Measurements from ENCODE around the gene TMOD1. TPM values are rescaled to one million over a fixed set of nuclear protein-coding genes. Genes with fewer than 3 reads are reported as not detected.

The TMOD1 gene
- total and polyA plus RNA-seq, 2 of the 8 experiments (the other 6 are each of a cell fraction or from before 2014, with no cell fraction given) = 0.17 to 0.88 TPM

GRCh38 chr9:97459326-97459725, 42.1 kb upstream of the TMOD1 start (continued):
- TF ChIP-seq, protein P1, sequence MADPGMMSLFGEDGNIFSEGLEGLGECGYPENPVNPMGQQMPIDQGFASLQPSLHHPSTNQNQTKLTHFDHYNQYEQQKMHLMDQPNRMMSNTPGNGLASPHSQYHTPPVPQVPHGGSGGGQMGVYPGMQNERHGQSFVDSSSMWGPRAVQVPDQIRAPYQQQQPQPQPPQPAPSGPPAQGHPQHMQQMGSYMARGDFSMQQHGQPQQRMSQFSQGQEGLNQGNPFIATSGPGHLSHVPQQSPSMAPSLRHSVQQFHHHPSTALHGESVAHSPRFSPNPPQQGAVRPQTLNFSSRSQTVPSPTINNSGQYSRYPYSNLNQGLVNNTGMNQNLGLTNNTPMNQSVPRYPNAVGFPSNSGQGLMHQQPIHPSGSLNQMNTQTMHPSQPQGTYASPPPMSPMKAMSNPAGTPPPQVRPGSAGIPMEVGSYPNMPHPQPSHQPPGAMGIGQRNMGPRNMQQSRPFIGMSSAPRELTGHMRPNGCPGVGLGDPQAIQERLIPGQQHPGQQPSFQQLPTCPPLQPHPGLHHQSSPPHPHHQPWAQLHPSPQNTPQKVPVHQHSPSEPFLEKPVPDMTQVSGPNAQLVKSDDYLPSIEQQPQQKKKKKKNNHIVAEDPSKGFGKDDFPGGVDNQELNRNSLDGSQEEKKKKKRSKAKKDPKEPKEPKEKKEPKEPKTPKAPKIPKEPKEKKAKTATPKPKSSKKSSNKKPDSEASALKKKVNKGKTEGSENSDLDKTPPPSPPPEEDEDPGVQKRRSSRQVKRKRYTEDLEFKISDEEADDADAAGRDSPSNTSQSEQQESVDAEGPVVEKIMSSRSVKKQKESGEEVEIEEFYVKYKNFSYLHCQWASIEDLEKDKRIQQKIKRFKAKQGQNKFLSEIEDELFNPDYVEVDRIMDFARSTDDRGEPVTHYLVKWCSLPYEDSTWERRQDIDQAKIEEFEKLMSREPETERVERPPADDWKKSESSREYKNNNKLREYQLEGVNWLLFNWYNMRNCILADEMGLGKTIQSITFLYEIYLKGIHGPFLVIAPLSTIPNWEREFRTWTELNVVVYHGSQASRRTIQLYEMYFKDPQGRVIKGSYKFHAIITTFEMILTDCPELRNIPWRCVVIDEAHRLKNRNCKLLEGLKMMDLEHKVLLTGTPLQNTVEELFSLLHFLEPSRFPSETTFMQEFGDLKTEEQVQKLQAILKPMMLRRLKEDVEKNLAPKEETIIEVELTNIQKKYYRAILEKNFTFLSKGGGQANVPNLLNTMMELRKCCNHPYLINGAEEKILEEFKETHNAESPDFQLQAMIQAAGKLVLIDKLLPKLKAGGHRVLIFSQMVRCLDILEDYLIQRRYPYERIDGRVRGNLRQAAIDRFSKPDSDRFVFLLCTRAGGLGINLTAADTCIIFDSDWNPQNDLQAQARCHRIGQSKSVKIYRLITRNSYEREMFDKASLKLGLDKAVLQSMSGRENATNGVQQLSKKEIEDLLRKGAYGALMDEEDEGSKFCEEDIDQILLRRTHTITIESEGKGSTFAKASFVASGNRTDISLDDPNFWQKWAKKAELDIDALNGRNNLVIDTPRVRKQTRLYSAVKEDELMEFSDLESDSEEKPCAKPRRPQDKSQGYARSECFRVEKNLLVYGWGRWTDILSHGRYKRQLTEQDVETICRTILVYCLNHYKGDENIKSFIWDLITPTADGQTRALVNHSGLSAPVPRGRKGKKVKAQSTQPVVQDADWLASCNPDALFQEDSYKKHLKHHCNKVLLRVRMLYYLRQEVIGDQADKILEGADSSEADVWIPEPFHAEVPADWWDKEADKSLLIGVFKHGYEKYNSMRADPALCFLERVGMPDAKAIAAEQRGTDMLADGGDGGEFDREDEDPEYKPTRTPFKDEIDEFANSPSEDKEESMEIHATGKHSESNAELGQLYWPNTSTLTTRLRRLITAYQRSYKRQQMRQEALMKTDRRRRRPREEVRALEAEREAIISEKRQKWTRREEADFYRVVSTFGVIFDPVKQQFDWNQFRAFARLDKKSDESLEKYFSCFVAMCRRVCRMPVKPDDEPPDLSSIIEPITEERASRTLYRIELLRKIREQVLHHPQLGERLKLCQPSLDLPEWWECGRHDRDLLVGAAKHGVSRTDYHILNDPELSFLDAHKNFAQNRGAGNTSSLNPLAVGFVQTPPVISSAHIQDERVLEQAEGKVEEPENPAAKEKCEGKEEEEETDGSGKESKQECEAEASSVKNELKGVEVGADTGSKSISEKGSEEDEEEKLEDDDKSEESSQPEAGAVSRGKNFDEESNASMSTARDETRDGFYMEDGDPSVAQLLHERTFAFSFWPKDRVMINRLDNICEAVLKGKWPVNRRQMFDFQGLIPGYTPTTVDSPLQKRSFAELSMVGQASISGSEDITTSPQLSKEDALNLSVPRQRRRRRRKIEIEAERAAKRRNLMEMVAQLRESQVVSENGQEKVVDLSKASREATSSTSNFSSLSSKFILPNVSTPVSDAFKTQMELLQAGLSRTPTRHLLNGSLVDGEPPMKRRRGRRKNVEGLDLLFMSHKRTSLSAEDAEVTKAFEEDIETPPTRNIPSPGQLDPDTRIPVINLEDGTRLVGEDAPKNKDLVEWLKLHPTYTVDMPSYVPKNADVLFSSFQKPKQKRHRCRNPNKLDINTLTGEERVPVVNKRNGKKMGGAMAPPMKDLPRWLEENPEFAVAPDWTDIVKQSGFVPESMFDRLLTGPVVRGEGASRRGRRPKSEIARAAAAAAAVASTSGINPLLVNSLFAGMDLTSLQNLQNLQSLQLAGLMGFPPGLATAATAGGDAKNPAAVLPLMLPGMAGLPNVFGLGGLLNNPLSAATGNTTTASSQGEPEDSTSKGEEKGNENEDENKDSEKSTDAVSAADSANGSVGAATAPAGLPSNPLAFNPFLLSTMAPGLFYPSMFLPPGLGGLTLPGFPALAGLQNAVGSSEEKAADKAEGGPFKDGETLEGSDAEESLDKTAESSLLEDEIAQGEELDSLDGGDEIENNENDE (IDR thresholded peaks at IDR 0.05; ENCODE audit: insufficient replicate concordance, low read length) = no peak
- TF ChIP-seq ASH2L (IDR thresholded peaks at IDR 0.05; ENCODE audit: low read length) (no peak), TBP (IDR thresholded peaks at IDR 0.05; ENCODE audit: low read depth, low read length) (no peak)
- TF ChIP-seq, protein P2, sequence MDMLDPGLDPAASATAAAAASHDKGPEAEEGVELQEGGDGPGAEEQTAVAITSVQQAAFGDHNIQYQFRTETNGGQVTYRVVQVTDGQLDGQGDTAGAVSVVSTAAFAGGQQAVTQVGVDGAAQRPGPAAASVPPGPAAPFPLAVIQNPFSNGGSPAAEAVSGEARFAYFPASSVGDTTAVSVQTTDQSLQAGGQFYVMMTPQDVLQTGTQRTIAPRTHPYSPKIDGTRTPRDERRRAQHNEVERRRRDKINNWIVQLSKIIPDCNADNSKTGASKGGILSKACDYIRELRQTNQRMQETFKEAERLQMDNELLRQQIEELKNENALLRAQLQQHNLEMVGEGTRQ (IDR thresholded peaks at IDR 0.05; ENCODE audit: low read length) = no peak

Measured in H1 (cell line).